ENCODE measurements around the gene CXCL5.

CXCL5 gene

GRCh38 chr4:74030285-74030684, 31.8 kb upstream of the CXCL5 start:
- no peak overlapping the region for H3K4me3 Mint-ChIP-seq
- no peaks in the 10 kb centered on the region for H3K4me1 Mint-ChIP-seq (ENCODE audit: low read depth)
- H3K9me3 Mint-ChIP-seq: no peaks in the 10 kb centered on the region
- no peak overlapping the region for H3K27ac Mint-ChIP-seq
- H3K27me3 Mint-ChIP-seq: no peaks in the 10 kb centered on the region
- H3K36me3 Mint-ChIP-seq (ENCODE audit: low read depth): no peaks in the 10 kb centered on the region

- Mint-ChIP-seq H3K4me1 (ENCODE audit: low read depth) (no peaks in the 10 kb centered on the region), H3K9me3 (no peaks in the 10 kb centered on the region), H3K4me3 (no peak overlapping the region), H3K27me3 (no peaks in the 10 kb centered on the region), H3K27ac (no peak overlapping the region), H3K36me3 (ENCODE audit: low read depth) (no peaks in the 10 kb centered on the region)
Observed at GRCh38 chr4:74028504-74028903, 30.0 kb upstream of the CXCL5 start.

- H3K27me3 Mint-ChIP-seq: no peaks in the 10 kb centered on the region
- no peaks in the 10 kb centered on the region for H3K36me3 Mint-ChIP-seq (ENCODE audit: low read depth)
- no peaks in the 10 kb centered on the region for H3K9me3 Mint-ChIP-seq
Observed at GRCh38 chr4:74023709-74024108, 25.2 kb upstream of the CXCL5 start.

GRCh38 chr4:74021601-74022000, 23.1 kb upstream of the CXCL5 start:
- H3K27ac Mint-ChIP-seq: no peak overlapping the region
- H3K9me3 Mint-ChIP-seq: no peaks in the 10 kb centered on the region
- no peaks in the 10 kb centered on the region for H3K27me3 Mint-ChIP-seq
- peaks cover 4% of the 10 kb centered on the region for H3K4me1 Mint-ChIP-seq (ENCODE audit: low read depth)
- no peaks in the 10 kb centered on the region for H3K36me3 Mint-ChIP-seq (ENCODE audit: low read depth)
- no peak overlapping the region for H3K4me3 Mint-ChIP-seq

More at GRCh38 chr4:74023709-74024108, 25.2 kb upstream of the CXCL5 start:
- Mint-ChIP-seq H3K27ac (no peak overlapping the region), H3K4me1 (ENCODE audit: low read depth) (peaks cover 3% of the 10 kb centered on the region), H3K4me3 (no peak overlapping the region)

GRCh38 chr4:74018771-74019170, 20.3 kb upstream of the CXCL5 start:
- Mint-ChIP-seq H3K36me3 (ENCODE audit: low read depth) (no peaks in the 10 kb centered on the region), H3K27me3 (no peaks in the 10 kb centered on the region), H3K4me1 (ENCODE audit: low read depth) (peaks cover 16% of the 10 kb centered on the region), H3K4me3 (no peak overlapping the region), H3K27ac (no peak overlapping the region), H3K9me3 (peaks cover 4% of the 10 kb centered on the region)

GRCh38 chr4:74018116-74018515, 19.6 kb upstream of the CXCL5 start:
- no peaks in the 10 kb centered on the region for H3K36me3 Mint-ChIP-seq (ENCODE audit: low read depth)
- H3K9me3 Mint-ChIP-seq: peaks cover 4% of the 10 kb centered on the region
- peaks cover 16% of the 10 kb centered on the region for H3K4me1 Mint-ChIP-seq (ENCODE audit: low read depth)
- peaks cover 3% of the 10 kb centered on the region for H3K27me3 Mint-ChIP-seq
- H3K4me3 Mint-ChIP-seq: no peak overlapping the region
- no peak overlapping the region for H3K27ac Mint-ChIP-seq

- H3K27me3 Mint-ChIP-seq: peaks cover 3% of the 10 kb centered on the region
- H3K27ac Mint-ChIP-seq: no peak overlapping the region
- H3K4me3 Mint-ChIP-seq: no peak overlapping the region
- H3K36me3 Mint-ChIP-seq (ENCODE audit: low read depth): no peaks in the 10 kb centered on the region
- H3K9me3 Mint-ChIP-seq: peaks cover 4% of the 10 kb centered on the region
- H3K4me1 Mint-ChIP-seq (ENCODE audit: low read depth): peaks cover 16% of the 10 kb centered on the region
Observed at GRCh38 chr4:74016068-74016467, 17.6 kb upstream of the CXCL5 start.

GRCh38 chr4:74015126-74015780, 16.8 kb upstream of the CXCL5 start:
- Mint-ChIP-seq H3K27me3 (peaks cover 3% of the 10 kb centered on the region), H3K4me1 (ENCODE audit: low read depth) (peaks cover 16% of the 10 kb centered on the region), H3K27ac (peak overlapping the region; percentile 13), H3K9me3 (peaks cover 8% of the 10 kb centered on the region), H3K36me3 (ENCODE audit: low read depth) (no peaks in the 10 kb centered on the region), H3K4me3 (no peak overlapping the region)

GRCh38 chr4:74014332-74014731, 15.9 kb upstream of the CXCL5 start:
- Mint-ChIP-seq H3K4me3 (no peak overlapping the region), H3K27me3 (peaks cover 3% of the 10 kb centered on the region), H3K36me3 (ENCODE audit: low read depth) (no peaks in the 10 kb centered on the region), H3K27ac (no peak overlapping the region), H3K4me1 (ENCODE audit: low read depth) (peaks cover 16% of the 10 kb centered on the region), H3K9me3 (peaks cover 8% of the 10 kb centered on the region)

GRCh38 chr4:74013264-74013663, 14.8 kb upstream of the CXCL5 start:
- Mint-ChIP-seq H3K9me3 (peaks cover 8% of the 10 kb centered on the region), H3K4me3 (no peak overlapping the region), H3K27ac (no peak overlapping the region), H3K27me3 (peaks cover 3% of the 10 kb centered on the region), H3K36me3 (ENCODE audit: low read depth) (no peaks in the 10 kb centered on the region), H3K4me1 (ENCODE audit: low read depth) (peaks cover 12% of the 10 kb centered on the region)

- H3K36me3 Mint-ChIP-seq (ENCODE audit: low read depth): no peaks in the 10 kb centered on the region
Observed at GRCh38 chr4:74012130-74012529, 13.7 kb upstream of the CXCL5 start.

GRCh38 chr4:74009307-74009706, 10.8 kb upstream of the CXCL5 start:
- peaks cover 4% of the 10 kb centered on the region for H3K9me3 Mint-ChIP-seq
- H3K4me3 Mint-ChIP-seq: no peak overlapping the region
- no peaks in the 10 kb centered on the region for H3K36me3 Mint-ChIP-seq (ENCODE audit: low read depth)
- H3K4me1 Mint-ChIP-seq (ENCODE audit: low read depth): no peaks in the 10 kb centered on the region
- H3K27me3 Mint-ChIP-seq: peaks cover 3% of the 10 kb centered on the region
- H3K27ac Mint-ChIP-seq: no peak overlapping the region

More at GRCh38 chr4:74012130-74012529, 13.7 kb upstream of the CXCL5 start:
- Mint-ChIP-seq H3K27ac (no peak overlapping the region), H3K4me3 (no peak overlapping the region), H3K9me3 (peaks cover 8% of the 10 kb centered on the region), H3K27me3 (peaks cover 3% of the 10 kb centered on the region), H3K4me1 (ENCODE audit: low read depth) (peaks cover 12% of the 10 kb centered on the region)

- Mint-ChIP-seq H3K4me3 (no peak overlapping the region), H3K27ac (no peak overlapping the region), H3K27me3 (no peaks in the 10 kb centered on the region), H3K4me1 (ENCODE audit: low read depth) (no peaks in the 10 kb centered on the region), H3K36me3 (ENCODE audit: low read depth) (no peaks in the 10 kb centered on the region), H3K9me3 (peaks cover 4% of the 10 kb centered on the region)
Observed at GRCh38 chr4:74006009-74006476, 7.6 kb upstream of the CXCL5 start.

GRCh38 chr4:74005528-74005927, 7.1 kb upstream of the CXCL5 start:
- Mint-ChIP-seq H3K4me1 (ENCODE audit: low read depth) (no peaks in the 10 kb centered on the region), H3K27ac (no peak overlapping the region), H3K27me3 (no peaks in the 10 kb centered on the region), H3K4me3 (no peak overlapping the region), H3K36me3 (ENCODE audit: low read depth) (no peaks in the 10 kb centered on the region), H3K9me3 (peaks cover 1% of the 10 kb centered on the region)

GRCh38 chr4:74004668-74005067, 6.2 kb upstream of the CXCL5 start:
- Mint-ChIP-seq H3K4me3 (no peak overlapping the region), H3K36me3 (ENCODE audit: low read depth) (no peaks in the 10 kb centered on the region), H3K27ac (no peak overlapping the region), H3K27me3 (no peaks in the 10 kb centered on the region), H3K4me1 (ENCODE audit: low read depth) (no peaks in the 10 kb centered on the region), H3K9me3 (no peaks in the 10 kb centered on the region)

GRCh38 chr4:74000301-74000700, 1.8 kb upstream of the CXCL5 start:
- Mint-ChIP-seq H3K27ac (no peak overlapping the region), H3K27me3 (peaks cover 14% of the 10 kb centered on the region), H3K4me1 (ENCODE audit: low read depth) (no peaks in the 10 kb centered on the region), H3K9me3 (no peaks in the 10 kb centered on the region), H3K36me3 (ENCODE audit: low read depth) (no peaks in the 10 kb centered on the region), H3K4me3 (no peak overlapping the region)
